Stimulated activated CD8-positive, alpha-beta memory T cell treated with anti-CD3 and anti-CD28 coated beads, Interleukin-12 subunit alpha, Interleukin-12 subunit beta, amount 100 ng/mL, for 24 hours (primary cell): Measurements from ENCODE around the gene P2RY1.

Experiments used
- DNase-seq: peaks from one replicate; pipeline ENCODE4 v3.0.0-alpha.2; 2020; ENCODE audit errors: extremely low read depth

Gene P2RY1, protein sequence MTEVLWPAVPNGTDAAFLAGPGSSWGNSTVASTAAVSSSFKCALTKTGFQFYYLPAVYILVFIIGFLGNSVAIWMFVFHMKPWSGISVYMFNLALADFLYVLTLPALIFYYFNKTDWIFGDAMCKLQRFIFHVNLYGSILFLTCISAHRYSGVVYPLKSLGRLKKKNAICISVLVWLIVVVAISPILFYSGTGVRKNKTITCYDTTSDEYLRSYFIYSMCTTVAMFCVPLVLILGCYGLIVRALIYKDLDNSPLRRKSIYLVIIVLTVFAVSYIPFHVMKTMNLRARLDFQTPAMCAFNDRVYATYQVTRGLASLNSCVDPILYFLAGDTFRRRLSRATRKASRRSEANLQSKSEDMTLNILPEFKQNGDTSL

DNA sequence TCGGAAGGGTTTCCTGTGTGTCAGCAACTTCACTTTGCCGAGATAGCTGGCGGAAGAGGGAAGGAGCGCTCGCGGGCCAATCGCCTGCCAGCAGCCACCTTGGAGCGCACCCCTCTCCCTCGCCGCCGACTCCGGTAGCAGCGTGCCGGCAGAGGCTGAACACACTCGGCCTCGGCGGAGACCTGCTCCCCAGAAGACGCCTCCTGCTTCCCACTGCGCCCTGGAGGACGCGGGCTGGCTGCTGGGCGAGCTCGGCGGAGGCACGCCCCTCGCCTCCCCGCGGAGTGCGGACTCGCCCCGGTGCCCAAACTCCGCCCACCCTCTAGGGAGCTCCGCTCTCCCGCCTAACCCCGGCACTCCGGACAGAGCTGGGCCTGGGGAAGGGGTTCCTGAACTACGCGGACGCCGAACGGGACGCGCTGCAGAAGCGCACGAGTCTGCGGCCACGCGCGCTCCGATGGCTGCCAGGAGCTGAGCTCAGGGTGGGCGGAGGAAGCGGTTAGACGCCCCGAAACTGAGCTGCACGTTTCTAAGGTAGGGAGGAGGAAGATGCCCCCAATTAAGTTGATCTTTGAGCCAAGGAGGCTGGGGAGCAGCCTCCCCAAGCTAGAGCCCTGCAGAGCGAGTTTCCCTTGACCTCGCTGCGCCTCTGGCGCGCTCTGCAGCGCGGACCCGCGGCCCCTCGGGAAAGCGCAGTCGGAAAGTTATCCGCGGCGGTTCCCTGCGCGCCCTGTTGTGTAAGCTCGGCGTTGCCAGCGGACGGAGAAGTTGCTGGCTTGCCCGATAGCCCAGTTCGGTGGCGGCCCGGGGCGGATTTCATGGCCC lies at the start of gene P2RY1:
Gene P2RY1, plus strand, starts transcription at position 356 of the 825 bp plus-strand sequence. CDS start 652 bp downstream, outside the sequence.
- DNase-seq: no peak

DNA sequence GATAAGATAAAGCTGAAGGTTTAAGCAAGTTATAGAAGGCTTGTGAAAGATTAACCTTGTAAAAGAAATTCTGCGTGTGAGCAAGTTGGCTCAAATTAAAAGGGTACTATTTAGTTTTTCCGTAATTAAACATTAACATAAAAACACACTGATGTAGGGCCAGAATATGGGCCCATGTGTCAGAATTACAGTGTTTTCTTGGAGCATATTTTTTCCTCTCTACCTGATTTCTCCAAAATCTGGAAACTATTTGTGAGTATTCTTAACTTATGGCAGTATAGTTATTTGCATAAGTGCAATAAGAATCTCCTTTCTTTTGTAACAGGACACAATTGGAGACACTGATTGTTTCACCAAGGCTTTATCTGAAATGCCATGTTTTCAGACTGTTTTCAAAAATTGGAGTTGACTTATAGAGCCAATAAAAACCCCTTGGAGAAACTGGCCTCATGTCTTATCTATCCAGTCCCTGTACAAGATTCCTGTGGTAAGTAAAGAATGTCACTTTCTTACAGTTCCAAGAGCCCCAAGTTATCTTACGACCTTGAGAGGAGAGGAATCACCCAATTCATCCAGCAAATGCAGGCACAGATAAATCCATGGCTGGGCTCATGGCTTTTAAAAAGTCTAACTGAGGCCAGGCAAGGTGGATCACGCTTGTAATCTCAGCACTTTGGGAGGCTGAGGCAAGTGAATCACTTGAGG lies 47.8 kb upstream of the P2RY1 start:
- no peak for DNase-seq

DNA sequence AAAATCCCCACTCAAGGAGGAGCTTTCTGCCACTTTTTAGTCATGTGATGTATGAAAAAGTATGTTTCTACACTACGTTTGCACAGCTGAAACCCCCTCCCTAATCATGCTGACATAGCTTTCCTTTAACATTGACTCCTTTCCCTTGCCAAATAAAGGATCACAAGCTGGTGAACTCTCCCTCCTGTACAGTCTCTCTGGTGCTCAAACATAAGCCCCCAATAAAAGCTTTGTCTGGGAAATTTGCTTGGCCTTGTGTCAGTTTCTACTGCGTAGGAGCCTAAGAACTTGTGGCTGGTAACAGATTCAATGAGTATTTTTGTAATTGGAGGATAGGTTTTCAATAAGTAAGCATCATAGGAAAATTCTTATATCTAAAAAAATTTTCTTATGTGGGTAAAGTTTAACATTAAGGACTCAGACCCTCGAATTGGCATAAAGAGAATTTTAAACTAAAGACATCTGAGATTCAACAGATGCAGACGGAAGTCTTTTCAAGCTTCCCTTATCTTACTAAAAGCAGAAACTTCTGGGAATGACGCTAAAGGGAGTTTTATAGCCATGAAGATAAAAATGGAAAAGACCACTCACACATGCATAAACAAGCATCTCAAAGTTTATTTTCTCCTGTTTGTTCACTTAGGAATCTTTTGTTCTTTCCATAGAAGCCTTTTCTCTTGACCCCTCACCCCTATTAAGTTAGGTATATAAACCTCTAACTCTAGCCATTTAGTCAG lies 44.1 kb upstream of the P2RY1 start:
- DNase-seq: no peak

DNA sequence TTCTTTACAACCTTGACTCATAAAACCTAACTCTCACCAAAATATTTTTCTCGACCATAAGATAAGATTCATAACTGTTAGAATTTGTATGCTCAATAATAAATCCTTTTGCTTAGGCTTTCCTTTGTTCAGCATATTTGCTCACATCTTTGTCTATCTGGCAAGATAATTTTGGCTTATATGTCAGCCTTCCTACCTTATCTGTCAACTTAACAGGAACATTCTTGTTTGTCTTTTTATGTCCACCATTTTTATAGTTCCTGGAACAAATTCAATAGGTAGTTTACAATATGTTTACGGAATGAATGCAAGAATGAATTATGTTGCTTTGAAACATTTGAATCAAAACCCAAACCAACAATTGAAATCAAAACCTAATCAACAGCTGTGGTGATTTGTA lies 41.0 kb upstream of the P2RY1 start:
- DNase-seq: no peak

DNA sequence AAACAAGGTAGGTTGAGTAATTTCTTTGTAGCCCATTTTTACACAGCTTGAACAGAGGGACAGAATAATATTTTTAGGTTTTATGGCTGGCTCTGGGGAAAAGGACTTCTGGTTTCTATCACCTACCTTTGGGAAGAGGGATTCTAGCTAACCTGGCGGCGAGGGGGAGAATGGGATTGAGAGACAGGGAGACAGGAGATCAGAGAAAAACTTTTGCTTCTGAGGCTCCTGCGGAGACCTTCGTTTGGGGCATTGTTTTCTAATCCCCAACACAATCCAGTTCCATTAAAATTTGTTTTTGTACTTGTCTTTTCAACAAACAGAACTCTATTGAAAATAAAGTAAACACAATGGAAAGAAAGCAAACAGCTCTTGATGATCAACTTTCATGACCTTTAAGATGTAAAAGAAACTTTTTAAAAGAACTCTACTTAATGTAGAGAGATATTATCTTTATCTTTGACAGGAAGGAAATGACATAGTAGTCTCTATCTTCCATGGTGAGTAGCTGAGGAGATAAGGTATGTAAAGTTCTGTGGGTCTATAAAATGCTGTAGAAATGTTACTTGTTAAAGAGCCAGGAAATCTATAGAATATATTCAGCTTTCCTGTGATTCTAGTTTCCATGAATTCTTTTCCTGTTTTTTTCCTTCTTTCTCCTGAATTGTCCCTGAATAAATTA lies 37.0 kb upstream of the P2RY1 start:
- no peak for DNase-seq

DNA sequence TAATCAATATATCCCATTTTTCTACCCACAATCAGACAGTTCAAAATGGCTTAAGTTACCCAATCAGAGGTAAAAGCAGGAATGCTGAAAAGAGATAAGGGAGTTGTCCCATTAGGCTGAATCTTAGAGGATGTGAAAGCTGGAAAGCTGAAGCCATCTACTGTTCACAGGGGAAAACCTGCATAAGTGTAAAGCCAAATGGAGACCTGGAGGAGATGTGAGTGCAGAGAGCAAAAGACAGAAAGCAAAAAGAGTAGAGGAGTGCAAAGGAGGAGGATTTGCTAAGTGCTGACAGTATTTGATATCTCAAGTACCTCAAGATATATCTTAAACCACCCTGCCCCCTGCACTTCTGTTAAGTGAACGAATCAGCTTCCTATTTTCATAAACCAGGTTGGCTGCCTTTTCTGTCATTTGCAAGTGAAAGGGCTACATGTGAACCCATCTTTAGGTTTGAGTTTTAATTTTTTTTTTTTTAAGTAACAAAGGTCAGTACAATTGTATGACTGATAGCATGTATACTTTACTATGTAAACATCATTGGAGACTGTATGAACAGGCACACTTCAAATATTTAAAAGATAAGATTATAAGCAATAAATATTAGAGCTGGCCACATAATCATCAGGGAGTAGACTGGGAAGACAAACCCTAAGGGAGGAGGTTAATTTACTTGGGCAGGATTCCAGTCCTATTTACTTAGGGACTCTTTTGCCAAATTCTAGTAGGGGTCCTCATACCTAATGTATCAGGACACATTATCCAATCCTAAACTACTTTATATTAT lies 22.8 kb upstream of the P2RY1 start:
- no peak for DNase-seq

DNA sequence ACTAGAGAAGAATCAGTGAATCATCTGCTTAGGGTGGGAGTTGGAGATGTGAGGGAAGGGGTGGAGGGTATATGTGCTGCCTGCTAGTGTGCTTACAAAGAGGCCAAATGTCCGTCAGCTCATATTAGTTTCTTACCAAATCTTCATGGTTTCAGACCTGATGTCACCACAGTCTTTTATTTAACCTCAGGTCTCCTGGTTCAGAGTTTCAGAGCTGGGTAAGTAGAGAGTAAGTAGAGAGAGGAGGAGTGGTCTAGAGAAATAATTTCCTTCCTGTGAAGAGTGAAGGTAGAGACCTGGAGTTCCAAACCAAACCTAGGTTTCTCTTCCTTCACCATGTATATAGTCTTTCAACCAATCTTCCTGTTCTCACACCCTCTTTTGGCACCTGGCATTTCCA lies 17.5 kb upstream of the P2RY1 start:
- DNase-seq: no peak

DNA sequence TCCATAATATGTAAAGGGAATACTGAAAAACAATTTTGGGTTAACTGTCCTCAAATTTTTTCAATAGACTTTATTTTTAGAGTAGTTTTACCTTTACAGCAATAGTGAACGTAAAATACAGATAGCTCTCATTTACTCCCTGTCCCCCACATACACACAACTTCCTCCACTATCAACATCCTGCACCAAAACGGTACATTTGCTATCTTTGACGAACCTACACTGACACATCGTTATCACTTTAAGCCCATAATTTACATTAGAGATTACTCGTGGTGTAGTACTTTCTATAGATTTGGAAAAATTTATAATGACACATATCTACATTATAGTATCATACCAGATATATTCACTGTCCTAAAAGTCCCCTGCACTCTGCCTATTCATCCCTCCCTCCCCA lies 16.9 kb upstream of the P2RY1 start:
- DNase-seq: no peak

DNA sequence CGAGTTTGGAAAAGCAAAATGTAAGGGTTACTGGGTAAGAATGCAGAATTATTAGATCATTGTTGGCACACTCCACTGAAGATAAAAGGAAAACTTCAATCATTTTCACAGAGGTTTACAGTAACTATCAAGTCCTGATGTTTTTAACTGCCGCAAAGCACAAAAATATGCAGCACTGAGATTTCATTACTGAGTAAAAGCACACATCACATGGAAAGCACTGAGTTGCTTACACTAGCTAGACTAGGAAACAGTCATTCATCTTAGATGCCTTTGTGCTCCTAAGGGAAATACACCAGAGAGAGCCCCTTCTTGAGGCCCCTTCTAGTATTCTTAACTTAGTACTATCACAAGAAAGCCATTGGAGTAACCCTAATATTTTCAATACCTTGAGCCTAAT lies 11.8 kb upstream of the P2RY1 start:
- no peak for DNase-seq

DNA sequence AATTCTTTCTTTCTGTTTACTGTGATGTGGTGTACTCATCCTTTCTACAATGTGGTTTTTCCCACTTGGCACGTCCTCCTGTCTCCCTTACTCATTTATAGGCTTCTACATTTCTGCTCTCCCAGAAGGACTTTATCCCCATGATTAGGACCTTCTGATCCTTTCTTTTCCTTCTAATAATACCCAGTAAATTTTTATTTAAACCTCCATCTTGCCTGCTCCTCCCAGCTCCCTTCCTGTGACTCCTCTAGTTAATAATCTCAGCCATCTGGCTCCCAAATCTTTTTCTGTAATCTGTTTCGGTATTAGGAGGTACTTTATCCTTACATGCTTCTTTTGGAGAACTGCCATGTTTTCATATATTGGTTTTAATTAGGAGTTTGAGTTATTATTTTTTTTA lies 11.2 kb upstream of the P2RY1 start:
- no peak for DNase-seq

DNA sequence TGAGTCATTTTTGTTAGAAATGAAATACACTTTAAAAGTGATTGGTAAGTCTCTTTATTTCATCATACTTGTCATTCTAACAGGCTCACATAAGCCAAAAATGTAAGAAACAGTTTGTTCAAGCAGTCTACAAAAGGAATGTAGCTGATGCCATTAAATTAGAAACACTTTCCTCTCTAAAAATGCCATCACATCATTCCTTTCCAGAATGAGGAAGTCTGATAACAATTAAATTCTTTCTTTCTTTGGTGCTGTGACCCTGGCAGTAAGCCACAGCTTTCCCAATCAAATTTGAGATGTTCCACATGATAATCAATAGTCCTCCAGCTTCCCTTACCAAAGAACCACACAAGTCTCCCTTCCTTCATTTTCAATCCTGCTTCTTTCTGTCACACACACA lies 9.4 kb upstream of the P2RY1 start:
- DNase-seq: no peak

DNA sequence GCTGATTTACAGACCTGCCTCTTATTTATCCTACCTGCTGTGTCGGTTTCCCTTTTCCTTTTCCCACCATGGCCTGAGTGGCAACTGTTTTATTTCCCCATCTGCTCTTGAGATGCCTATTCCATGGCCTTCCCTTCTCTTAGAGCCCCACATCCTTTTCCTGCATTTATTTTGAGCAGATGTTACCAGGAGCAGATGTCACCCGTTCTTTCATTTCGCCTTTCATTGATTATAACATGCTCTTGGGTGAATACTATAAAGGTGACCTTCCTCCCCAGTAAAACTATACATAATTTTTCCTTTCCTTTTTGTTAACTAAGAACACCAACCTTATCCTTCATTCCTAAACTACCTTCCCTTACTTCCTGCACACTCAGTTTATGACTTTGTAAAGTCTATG lies 8.5 kb upstream of the P2RY1 start:
- DNase-seq: no peak

DNA sequence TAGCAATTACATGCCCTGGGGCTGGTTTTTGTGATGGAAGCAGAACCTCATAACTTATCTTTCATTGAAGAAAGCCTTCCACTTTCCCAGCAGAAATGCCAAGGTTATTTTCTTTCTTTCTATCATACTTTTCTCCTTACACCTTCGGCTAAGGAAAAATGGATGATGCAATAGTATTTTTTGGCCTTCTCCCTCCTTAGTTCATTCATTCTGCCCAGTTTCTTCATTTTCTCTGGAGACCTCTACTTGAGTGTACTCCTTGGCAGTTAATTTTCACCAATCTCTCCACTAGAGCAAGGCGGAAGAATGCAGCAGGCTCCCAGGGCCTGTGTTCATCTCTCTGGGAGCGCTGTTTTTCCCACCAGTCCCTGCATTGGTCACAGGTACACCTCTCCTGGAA lies 7.6 kb upstream of the P2RY1 start:
- no peak for DNase-seq

DNA sequence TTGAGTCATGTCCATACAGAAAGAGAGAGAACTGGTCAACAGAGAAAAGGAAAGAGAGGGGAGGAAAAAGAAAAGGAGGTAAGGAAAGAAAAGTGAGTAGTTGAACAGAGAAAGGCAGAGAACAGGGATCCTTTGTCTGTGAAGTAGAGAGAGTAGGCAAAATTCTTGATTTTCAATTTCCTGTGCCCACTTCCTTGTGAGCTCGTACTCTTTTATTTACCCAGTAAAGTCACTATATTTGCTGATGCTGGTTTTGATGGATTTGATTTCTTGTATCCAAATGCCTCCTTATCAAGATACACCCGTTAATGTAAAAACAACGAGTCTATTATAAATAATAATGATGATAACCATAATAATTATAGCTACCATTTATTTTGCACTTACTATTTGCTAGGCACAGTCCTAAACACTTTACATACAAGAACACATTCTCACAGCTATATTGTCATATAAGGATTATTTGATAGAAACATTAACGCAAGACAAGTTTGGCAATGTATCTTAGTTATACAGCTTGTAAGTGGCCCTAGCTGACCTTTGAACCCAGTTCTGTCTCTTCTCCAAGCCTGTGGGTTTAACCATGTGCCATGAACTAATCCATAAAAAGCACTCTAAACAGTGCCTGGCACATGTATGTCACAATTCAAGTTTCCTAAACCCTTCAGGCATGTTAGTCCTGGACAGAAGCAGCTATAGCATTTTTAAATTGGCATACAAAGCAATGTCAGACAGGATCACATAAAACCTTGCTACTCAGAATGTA lies 6.7 kb upstream of the P2RY1 start:
- DNase-seq: no peak

DNA sequence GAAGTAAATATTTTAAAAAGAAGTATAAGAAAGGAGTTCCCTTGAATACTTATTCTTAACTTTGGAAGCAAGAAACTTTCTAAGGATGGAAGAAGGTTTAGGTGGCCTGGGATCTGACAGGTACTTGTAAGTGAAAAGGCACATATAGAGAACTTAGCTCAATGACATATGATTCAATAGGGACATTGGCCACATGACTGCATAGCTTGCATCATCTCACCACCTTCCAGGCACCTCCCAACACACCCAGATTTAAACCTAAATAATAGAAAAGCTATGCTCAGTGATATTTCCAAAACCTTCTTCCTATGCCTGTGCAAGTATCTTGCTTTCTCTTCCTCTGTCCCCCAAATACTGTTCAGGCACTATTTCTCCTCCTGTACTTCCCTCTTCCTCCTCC lies 4.7 kb upstream of the P2RY1 start:
- DNase-seq: no peak

DNA sequence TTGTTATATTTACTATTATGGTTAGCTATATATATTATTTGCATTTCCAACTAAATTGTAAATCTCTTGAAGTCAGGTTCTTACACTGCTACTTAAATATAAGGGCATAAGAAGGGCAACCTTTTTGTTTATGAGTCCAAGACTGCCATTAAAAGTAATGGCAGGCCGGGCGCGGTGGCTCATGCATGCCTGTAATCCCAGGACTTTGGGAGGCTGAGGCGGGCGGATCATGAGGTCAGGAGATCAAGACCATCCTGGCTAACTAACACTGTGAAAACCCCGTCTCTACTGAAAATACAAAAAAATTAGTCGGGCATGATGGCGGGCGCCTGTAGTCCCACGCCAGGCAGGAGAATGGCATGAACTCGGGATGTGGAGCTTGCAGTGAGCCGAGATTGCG lies 2.9 kb upstream of the P2RY1 start:
- DNase-seq: no peak

DNA sequence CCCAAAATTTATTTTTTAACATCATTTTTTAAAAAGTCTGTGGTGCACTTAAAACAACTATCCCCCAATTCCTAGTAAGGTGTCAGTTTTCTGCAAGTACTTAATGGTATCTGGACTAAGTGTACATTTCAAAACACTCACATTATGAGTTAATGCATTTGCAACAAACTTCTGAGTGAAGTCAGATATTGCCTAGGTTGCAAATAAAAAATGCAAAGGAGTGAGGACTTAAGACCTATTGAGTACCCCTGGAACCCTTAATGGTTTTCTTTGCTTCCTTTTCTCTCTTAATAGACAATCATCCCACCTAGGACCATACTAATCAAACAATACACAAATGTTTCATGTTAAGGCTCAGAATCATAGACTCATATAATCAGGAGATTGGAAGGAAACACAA lies 1.8 kb upstream of the P2RY1 start:
- no peak for DNase-seq

DNA sequence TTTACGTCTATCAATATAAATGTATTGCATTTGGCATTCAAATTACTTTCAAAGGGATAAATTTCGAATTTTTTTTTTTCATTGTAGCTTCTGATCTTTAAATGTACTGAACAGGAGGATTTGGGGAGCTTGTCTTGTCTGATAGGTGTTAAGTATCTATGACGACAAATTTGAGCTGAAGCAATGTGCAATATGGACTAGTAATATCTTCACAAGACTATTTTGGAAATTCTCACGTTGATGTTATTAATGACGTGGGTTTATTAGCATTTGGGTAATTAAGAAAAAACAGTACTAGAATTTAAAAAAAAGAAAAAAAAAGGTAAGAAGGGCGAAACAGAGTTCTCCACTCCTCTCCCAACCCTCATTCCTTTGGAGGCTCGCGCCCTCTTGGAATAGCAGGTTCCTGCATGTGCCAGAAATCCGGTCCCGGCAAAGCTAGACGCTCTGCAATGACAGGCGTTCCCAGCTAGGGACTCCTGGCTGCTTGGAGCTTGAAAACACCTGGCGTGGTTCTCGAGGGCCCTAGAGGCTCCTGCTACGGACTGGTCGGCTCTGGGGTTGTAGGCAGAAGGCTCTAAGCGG lies 648 bp upstream of the P2RY1 start:
- no peak for DNase-seq

DNA sequence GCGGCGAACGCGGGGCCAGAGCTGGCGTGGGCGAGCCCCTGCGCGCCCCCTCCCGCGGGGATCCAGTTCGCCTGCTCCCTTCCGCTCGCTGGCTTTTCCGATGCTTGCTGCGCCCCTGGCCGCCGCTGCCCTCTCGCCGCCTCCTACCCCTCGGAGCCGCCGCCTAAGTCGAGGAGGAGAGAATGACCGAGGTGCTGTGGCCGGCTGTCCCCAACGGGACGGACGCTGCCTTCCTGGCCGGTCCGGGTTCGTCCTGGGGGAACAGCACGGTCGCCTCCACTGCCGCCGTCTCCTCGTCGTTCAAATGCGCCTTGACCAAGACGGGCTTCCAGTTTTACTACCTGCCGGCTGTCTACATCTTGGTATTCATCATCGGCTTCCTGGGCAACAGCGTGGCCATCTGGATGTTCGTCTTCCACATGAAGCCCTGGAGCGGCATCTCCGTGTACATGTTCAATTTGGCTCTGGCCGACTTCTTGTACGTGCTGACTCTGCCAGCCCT lies 721 bp downstream of the P2RY1 start:
- no peak for DNase-seq
